Kidney epithelial cell (primary cell): Measurements from ENCODE around the gene ABCC1. TPM values are rescaled to one million over a fixed set of nuclear protein-coding genes. Genes with fewer than 3 reads are reported as not detected.

ENCODE experiments used
- DNase-seq: peaks from one replicate; pipeline ENCODE4 v3.0.0-alpha.2; 2010; ENCODE audit warnings: low read depth
- H3K27me3 ChIP-seq: 2 replicates; pipeline ENCODE4 v1.6.0; 2011; ENCODE audit warnings: low read length; ENCODE audit not compliant: control insufficient read depth, insufficient read depth
- H3K36me3 ChIP-seq: 2 replicates; pipeline ENCODE4 v1.5.1; 2011; ENCODE audit warnings: low read length; ENCODE audit not compliant: control insufficient read depth, insufficient read depth
- H3K4me3 ChIP-seq: 2 replicates; pipeline ENCODE4 v1.5.1; 2011; ENCODE audit warnings: low read depth, mild to moderate bottlenecking, control low read depth, low read length
- CTCF ChIP-seq: IDR thresholded peaks from 2 replicates; pipeline ENCODE4 v1.5.1; 2011; ENCODE audit warnings: mild to moderate bottlenecking, moderate library complexity, low read length, control low read depth, inconsistent platforms; ENCODE audit not compliant: insufficient read depth, poor library complexity, severe bottlenecking
- total RNA-seq: library from RNA; depleted of rRNA; stranded (reverse); fragments of >200 nt; gene quantifications from 2 replicates; pipeline ENCODE4 v1.2.3, GENCODE V29; 2015

ABCC1 gene
- total RNA-seq, 1 donor from 2014 or later, result 24.9 TPM

- H3K36me3 ChIP-seq, result no peaks in the 10 kb centered on the region
- DNase-seq, result no peak
- H3K4me3 ChIP-seq, result no peak overlapping the region
- TF ChIP-seq CTCF, result no peak
- H3K27me3 ChIP-seq, result no peaks in the 10 kb centered on the region
Measured at GRCh38 chr16:16033208-16033717, 83.8 kb downstream of the ABCC1 start.

GRCh38 chr16:16036359-16036792, 87.0 kb downstream of the ABCC1 start:
- no peak for TF ChIP-seq CTCF
- no peak for DNase-seq
- H3K4me3 ChIP-seq, result no peak overlapping the region
- H3K36me3 ChIP-seq, result peaks cover 2% of the 10 kb centered on the region
- no peaks in the 10 kb centered on the region for H3K27me3 ChIP-seq

GRCh38 chr16:16037521-16037920, 88.1 kb downstream of the ABCC1 start:
- TF ChIP-seq CTCF, result no peak
- H3K36me3 ChIP-seq, result peaks cover 2% of the 10 kb centered on the region

GRCh38 chr16:16037970-16038369, 88.6 kb downstream of the ABCC1 start:
- Histone ChIP-seq H3K4me3 (no peak overlapping the region), H3K36me3 (peaks cover 2% of the 10 kb centered on the region), H3K27me3 (no peaks in the 10 kb centered on the region)
- TF ChIP-seq CTCF, result no peak
- DNase-seq, result no peak

More at GRCh38 chr16:16037521-16037920, 88.1 kb downstream of the ABCC1 start:
- no peaks in the 10 kb centered on the region for H3K27me3 ChIP-seq
- H3K4me3 ChIP-seq, result no peak overlapping the region
- no peak for DNase-seq

- no peak for TF ChIP-seq CTCF
- no peak for DNase-seq
- no peaks in the 10 kb centered on the region for H3K27me3 ChIP-seq
- no peak overlapping the region for H3K4me3 ChIP-seq
- H3K36me3 ChIP-seq, result peaks cover 2% of the 10 kb centered on the region
Measured at GRCh38 chr16:16038950-16039349, 89.5 kb downstream of the ABCC1 start.

- no peak for DNase-seq
- peaks cover 5% of the 10 kb centered on the region for H3K36me3 ChIP-seq
- no peak overlapping the region for H3K4me3 ChIP-seq
- no peak for TF ChIP-seq CTCF
- H3K27me3 ChIP-seq, result no peaks in the 10 kb centered on the region
Measured at GRCh38 chr16:16041196-16041892, 91.9 kb downstream of the ABCC1 start.
